Eye (tissue), 1 donor: ENCODE results near the gene EIF1AX.

Source experiments
- DNase-seq: peaks from one replicate; pipeline ENCODE4 v3.0.0-alpha.2; 2015

The EIF1AX gene

GRCh38 chrX:20124964-20125363 lies 16.7 kb downstream of the EIF1AX start:
- DNase-seq = no peak

GRCh38 chrX:20118065-20118824 lies 23.4 kb downstream of the EIF1AX start:
- no peak for DNase-seq

- peak; percentile 51 for DNase-seq
Measured at GRCh38 chrX:20116577-20117240, 24.9 kb downstream of the EIF1AX start, which contains the start of gene MAP7D2. TSS of gene MAP7D2 (minus strand) at chrX:20116907. CDS start at chrX:20116879, 28 bp downstream.

- peak; percentile 29 for DNase-seq
Measured at GRCh38 chrX:20116087-20116576, 25.5 kb downstream of the EIF1AX start.

GRCh38 chrX:20112022-20112774 lies 29.4 kb downstream of the EIF1AX start:
- no peak for DNase-seq

GRCh38 chrX:20111271-20111670 lies 30.4 kb downstream of the EIF1AX start:
- DNase-seq = no peak

GRCh38 chrX:20101934-20102581 lies 39.6 kb downstream of the EIF1AX start:
- no peak for DNase-seq

- DNase-seq = no peak
Measured at GRCh38 chrX:20091499-20091898, 50.1 kb downstream of the EIF1AX start.

GRCh38 chrX:20089845-20090244 lies 51.8 kb downstream of the EIF1AX start:
- no peak for DNase-seq

- DNase-seq = no peak
Measured at GRCh38 chrX:20080277-20080676, 61.4 kb downstream of the EIF1AX start.
